ENCODE results near the gene AXDND1. TPM values are rescaled to one million over a fixed set of nuclear protein-coding genes. Genes with fewer than 3 reads are reported as not detected.
A peak's percentile ranks its signal among the peaks of the same experiment; 100 is the strongest.

Gene AXDND1
- total and polyA plus RNA-seq, 2 of the 8 experiments (the other 6 are each of a cell fraction or from before 2014, with no cell fraction given): 0.61 TPM; not detected in 1

DNA sequence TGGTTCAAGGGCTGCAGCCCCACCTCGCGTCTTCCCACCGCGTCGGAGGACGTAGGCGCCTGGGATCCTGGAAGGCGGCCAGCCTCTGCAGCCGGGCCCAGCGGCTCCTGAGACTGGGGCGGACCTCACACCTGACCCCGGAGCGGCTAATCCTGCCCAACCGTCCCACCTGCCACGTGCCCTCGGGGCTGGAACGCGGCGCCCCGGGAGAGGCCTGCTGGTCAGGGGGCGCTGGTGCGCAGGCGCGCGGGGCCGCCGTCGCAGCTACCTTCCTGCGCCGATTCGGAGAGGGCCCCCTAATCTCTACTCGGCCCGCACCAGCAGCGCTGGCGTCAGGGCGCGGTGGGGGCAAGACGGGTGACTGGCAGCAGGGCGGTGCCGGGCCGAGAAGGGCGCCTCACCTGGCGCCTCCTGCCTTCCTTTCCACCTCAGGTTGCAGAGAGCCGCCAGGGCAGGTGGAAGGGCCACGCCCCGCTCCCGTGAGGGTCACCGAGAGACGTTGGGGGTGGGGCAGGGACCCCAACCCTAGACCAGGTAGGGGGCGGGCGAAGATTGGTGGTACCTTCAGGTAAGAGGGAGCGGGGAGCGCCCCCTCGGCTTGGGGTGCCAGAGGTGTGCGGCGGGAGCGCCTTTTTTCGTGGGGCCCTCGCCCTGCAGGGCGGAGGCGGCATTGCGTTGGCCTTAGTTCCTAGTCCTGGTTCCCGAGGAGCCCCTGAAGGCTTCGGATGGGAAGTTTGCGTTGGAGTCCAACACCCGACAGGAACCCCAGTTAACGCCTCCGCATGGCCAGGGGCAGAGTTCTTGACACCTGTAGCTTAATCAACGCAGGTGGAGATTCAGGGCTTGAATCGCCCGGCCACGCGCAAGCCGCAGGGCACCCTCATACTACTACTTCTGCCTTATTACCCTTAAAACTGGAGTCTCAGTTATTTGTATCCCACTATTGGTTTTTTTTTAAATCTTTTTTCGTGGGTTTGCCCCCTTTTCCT, 226.1 kb downstream of the AXDND1 start, which contains the start of gene TDRD5 (continued):
- TF ChIP-seq ZNF274 (IDR thresholded peaks at IDR 0.05; ENCODE audit: borderline replicate concordance, extremely low read depth, low read length) (no peak), BCL11A (IDR thresholded peaks at IDR 0.05; ENCODE audit: low read depth in 2 of 2, low read length in 2 of 2) (no peak), SIN3A (conservative IDR thresholded peaks at IDR 0.05 in 1 of 2, IDR thresholded peaks at IDR 0.05 in 1 of 2; ENCODE audit: low read depth in 1 of 2, low read length in 2 of 2) (no peak), RXRA (IDR thresholded peaks at IDR 0.05; ENCODE audit: insufficient read depth, low read depth, low read length) (no peak), USF2 (IDR thresholded peaks at IDR 0.05; ENCODE audit: low read length) (peak; percentile 40; the same call in 1 of the 2 replicates), TAF1 (IDR thresholded peaks at IDR 0.05; ENCODE audit: low read depth, low read length) (no peak), SP2 (IDR thresholded peaks at IDR 0.05; ENCODE audit: low read length) (no peak), TAF7 (optimal IDR thresholded peaks at IDR 0.05; ENCODE audit: borderline replicate concordance, low read depth, low read length) (no peak), CBX5 (IDR thresholded peaks at IDR 0.05; ENCODE audit: low read depth, low read length) (no peak), KDM4A (IDR thresholded peaks at IDR 0.05; ENCODE audit: low read depth, low read length, severe bottlenecking) (peak; percentile 88), TCF12 (IDR thresholded peaks at IDR 0.05; ENCODE audit: low read depth, low read length) (peak; percentile 70; the same call in 1 of the 2 replicates), PHF8 (conservative IDR thresholded peaks at IDR 0.05; ENCODE audit: low read depth, low read length) (no peak), KDM5A (IDR thresholded peaks at IDR 0.05; ENCODE audit: low read length) (no peak), GTF2F1 (IDR thresholded peaks at IDR 0.05; ENCODE audit: borderline replicate concordance, low read depth, low read length) (no peak), RFX5 (IDR thresholded peaks at IDR 0.05; ENCODE audit: borderline replicate concordance, low read depth, low read length) (no peak), GABPA (IDR thresholded peaks at IDR 0.05; ENCODE audit: borderline replicate concordance, insufficient read depth, low read length) (no peak), BRCA1 (IDR thresholded peaks at IDR 0.05; ENCODE audit: low read depth, low read length) (no peak)
- TF ChIP-seq, protein P1, sequence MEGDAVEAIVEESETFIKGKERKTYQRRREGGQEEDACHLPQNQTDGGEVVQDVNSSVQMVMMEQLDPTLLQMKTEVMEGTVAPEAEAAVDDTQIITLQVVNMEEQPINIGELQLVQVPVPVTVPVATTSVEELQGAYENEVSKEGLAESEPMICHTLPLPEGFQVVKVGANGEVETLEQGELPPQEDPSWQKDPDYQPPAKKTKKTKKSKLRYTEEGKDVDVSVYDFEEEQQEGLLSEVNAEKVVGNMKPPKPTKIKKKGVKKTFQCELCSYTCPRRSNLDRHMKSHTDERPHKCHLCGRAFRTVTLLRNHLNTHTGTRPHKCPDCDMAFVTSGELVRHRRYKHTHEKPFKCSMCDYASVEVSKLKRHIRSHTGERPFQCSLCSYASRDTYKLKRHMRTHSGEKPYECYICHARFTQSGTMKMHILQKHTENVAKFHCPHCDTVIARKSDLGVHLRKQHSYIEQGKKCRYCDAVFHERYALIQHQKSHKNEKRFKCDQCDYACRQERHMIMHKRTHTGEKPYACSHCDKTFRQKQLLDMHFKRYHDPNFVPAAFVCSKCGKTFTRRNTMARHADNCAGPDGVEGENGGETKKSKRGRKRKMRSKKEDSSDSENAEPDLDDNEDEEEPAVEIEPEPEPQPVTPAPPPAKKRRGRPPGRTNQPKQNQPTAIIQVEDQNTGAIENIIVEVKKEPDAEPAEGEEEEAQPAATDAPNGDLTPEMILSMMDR (IDR thresholded peaks at IDR 0.05; ENCODE audit: control extremely low read depth in 1 of 3, insufficient read depth in 1 of 3, low read depth in 1 of 3, low read length in 3 of 3): peak; percentile 20 to 56 (median 41); a peak in 3 of 4 replicates
